IMR-90 (cell line): ENCODE measurements around the gene LMBR1L. TPM values are rescaled to one million over a fixed set of nuclear protein-coding genes. Genes with fewer than 3 reads are reported as not detected.

Source experiments
- ATAC-seq: fragments of 200-7000 bp; cut with Tn5 transposase; 2 replicates; pipeline ENCODE4 v1.9.1; 2020; ENCODE audit warnings: low read depth, mild to moderate bottlenecking, moderate library complexity
- BruUV-seq: library from RNA; stranded (reverse); fragments of 400-500 nt; replicated peaks from 2 replicates; lab custom pipeline; 2021; lab: Mats Ljungman, UMichigan
- CTCF ChIA-PET: fragments of 300-600 bp; formaldehyde crosslinking; extraction: SDS; loops from one replicate; lab custom pipeline; 2021; ENCODE audit warnings: antibody characterized with exemption; lab: Yijun Ruan, JAX
- POLR2A ChIA-PET: fragments of 300-600 bp; sonication (Branson Sonifier 250); formaldehyde crosslinking; loops from one replicate; lab custom pipeline; 2022; ENCODE audit warnings: antibody characterized with exemption; ENCODE audit not compliant: unreplicated experiment; lab: Charles Lee
- DNase-seq: peaks from one replicate; pipeline ENCODE4 v3.0.0; 2013
- H2AFZ ChIP-seq: replicated peaks from 2 replicates; pipeline ENCODE3; 2013; ENCODE audit warnings: low read length, mild to moderate bottlenecking; ENCODE audit not compliant: poor library complexity
- H2AK5ac ChIP-seq: 2 replicates; pipeline ENCODE4 v1.6.1; 2013; ENCODE audit warnings: low read depth, low read length, inconsistent platforms
- H2AK9ac ChIP-seq: replicated peaks from 2 replicates; pipeline ENCODE3; 2013; ENCODE audit warnings: mild to moderate bottlenecking, low read depth, low read length, moderate library complexity; ENCODE audit not compliant: poor library complexity
- H2BK120ac ChIP-seq: 2 replicates; pipeline ENCODE4 v1.6.1; 2013; ENCODE audit warnings: low read depth, low read length, inconsistent platforms
- H2BK15ac ChIP-seq: 3 replicates; pipeline ENCODE4 v1.6.1; 2013; ENCODE audit warnings: low read depth, low read length, inconsistent platforms
- H2BK20ac ChIP-seq: 2 replicates; pipeline ENCODE4 v1.6.1; 2013; ENCODE audit warnings: low read depth, mild to moderate bottlenecking, inconsistent platforms, low read length, moderate library complexity
- H2BK5ac ChIP-seq: 2 replicates; pipeline ENCODE4 v1.6.1; 2013; ENCODE audit warnings: mild to moderate bottlenecking, low read depth, low read length, inconsistent platforms; ENCODE audit not compliant: poor library complexity, severe bottlenecking
- H3K14ac ChIP-seq: replicated peaks from 2 replicates; pipeline ENCODE4 v1.6.1; 2013; ENCODE audit warnings: low read depth, low read length, inconsistent platforms
- H3K18ac ChIP-seq: 2 replicates; pipeline ENCODE4 v1.6.1; 2013; ENCODE audit warnings: low read depth, low read length, control low read depth
- H3K23ac ChIP-seq: 2 replicates; pipeline ENCODE4 v1.6.1; 2013; ENCODE audit warnings: low read depth, low read length, inconsistent platforms
- H3K27ac ChIP-seq: 2 replicates; pipeline ENCODE4 v1.5.1; 2013; ENCODE audit warnings: mild to moderate bottlenecking, control low read depth, low read length; ENCODE audit not compliant: insufficient read depth
- H3K27me3 ChIP-seq: 2 replicates; pipeline ENCODE4 v1.6.1; 2013; ENCODE audit warnings: low read length; ENCODE audit not compliant: control insufficient read depth, insufficient read depth
- H3K36me3 ChIP-seq: 2 replicates; pipeline ENCODE4 v1.6.1; 2013; ENCODE audit warnings: low read length, mixed read lengths; ENCODE audit not compliant: control insufficient read depth, insufficient read depth
- H3K4ac ChIP-seq: 2 replicates; pipeline ENCODE4 v1.6.1; 2013; ENCODE audit warnings: low read depth, low read length, inconsistent platforms
- H3K4me1 ChIP-seq: 2 replicates; pipeline ENCODE4 v1.6.1; 2013; ENCODE audit warnings: low read length, mixed read lengths; ENCODE audit not compliant: control insufficient read depth, insufficient read depth
- H3K4me2 ChIP-seq: 2 replicates; pipeline ENCODE4 v1.6.1; 2013; ENCODE audit warnings: low read depth, mild to moderate bottlenecking, control low read depth, low read length, moderate library complexity
- H3K4me3 ChIP-seq: 2 replicates; pipeline ENCODE4 v1.5.1; 2013; ENCODE audit warnings: low read depth, mild to moderate bottlenecking, control low read depth, low read length, moderate library complexity; ENCODE audit not compliant: insufficient read depth
- H3K56ac ChIP-seq: 2 replicates; pipeline ENCODE4 v1.6.1; 2013; ENCODE audit warnings: low read length, inconsistent platforms; ENCODE audit not compliant: insufficient read depth; ENCODE audit errors: extremely low read depth
- H3K79me1 ChIP-seq, 2 experiments: 2 replicates each; pipeline ENCODE4 v1.6.1; 2013; ENCODE audit warnings: low read length in 2 of 2, inconsistent platforms in 1 of 2, low read depth in 1 of 2
- H3K9ac ChIP-seq: 2 replicates; pipeline ENCODE4 v1.6.1; 2013; ENCODE audit warnings: low read depth, low read length, control low read depth
- H3K9me1 ChIP-seq: 2 replicates; pipeline ENCODE4 v1.6.1; 2013; ENCODE audit warnings: low read length, inconsistent platforms; ENCODE audit not compliant: insufficient read depth
- H3K9me3 ChIP-seq: 2 replicates; pipeline ENCODE4 v1.6.1; 2013; ENCODE audit warnings: low read length; ENCODE audit not compliant: control insufficient read depth, insufficient read depth
- H4K20me1 ChIP-seq: 2 replicates; pipeline ENCODE4 v1.6.1; 2013; ENCODE audit warnings: low read length, inconsistent platforms; ENCODE audit not compliant: insufficient read depth
- H4K5ac ChIP-seq: 2 replicates; pipeline ENCODE4 v1.6.1; 2013; ENCODE audit warnings: mild to moderate bottlenecking, low read depth, low read length, control low read depth
- H4K8ac ChIP-seq, 2 experiments: 2 replicates each; pipeline ENCODE4 v1.6.1; 2013; ENCODE audit warnings: low read depth in 2 of 2, low read length in 2 of 2, control low read depth in 1 of 2, inconsistent platforms in 1 of 2
- H4K91ac ChIP-seq: 2 replicates; pipeline ENCODE4 v1.6.1; 2013; ENCODE audit warnings: low read depth, low read length, inconsistent platforms; ENCODE audit not compliant: insufficient read depth
- FOS ChIP-seq: fragments of 150-350 bp; IDR thresholded peaks from 2 replicates; pipeline ENCODE4 v1.6.1; 2016; ENCODE audit warnings: low read depth, low read length
- MAZ ChIP-seq: IDR thresholded peaks from 2 replicates; pipeline ENCODE4 v1.6.1; 2012; ENCODE audit warnings: low read depth, mild to moderate bottlenecking, low read length, improper control_type of control experiment, moderate library complexity, borderline replicate concordance
- POLR2A ChIP-seq: IDR thresholded peaks from 2 replicates; pipeline ENCODE4 v1.6.1; 2012; ENCODE audit warnings: mild to moderate bottlenecking, low read depth, low read length
- WGBS, 2 experiments: methylation state at CpG; one replicate each; pipeline versions ENCODE4 v1.1.5 to v1.1.7; 2013; ENCODE audit warnings: missing lambda C conversion rate in 2 of 2; ENCODE audit not compliant: insufficient read length in 1 of 2; ENCODE audit errors: extremely low coverage in 2 of 2; 5-methylcytosine and 5-hydroxymethylcytosine counted together
- dilution Hi-C: fragments of 300-500 bp; cut with HindIII; formaldehyde crosslinking; loops from one replicate; pipeline ENCODE4 v1.14.3; 2018; ENCODE audit warnings: low sequenced_read_pairs; ENCODE audit not compliant: unreplicated experiment
- in situ Hi-C: fragments of 300-500 bp; cut with MboI; formaldehyde crosslinking; loops from 3 replicates; pipeline ENCODE4 v1.14.3; 2019; ENCODE audit warnings: low sequenced_read_pairs, inconsistent platforms, mixed read lengths
- intact Hi-C: fragments of 100-400 bp; cut with micrococcal nuclease; formaldehyde crosslinking; loops from 2 replicates; pipeline ENCODE4 v1.10.0; 2022
- polyA plus RNA-seq, 3 experiments: library from polyadenylated mRNA; depleted of rRNA; stranded (reverse); fragments of >200 nt; gene quantifications; 2 replicates each; pipeline ENCODE4 v1.2.3, GENCODE V29; 2012; ENCODE audit warnings: low replicate concordance in 1 of 3
- total RNA-seq: library from RNA; depleted of rRNA; stranded (reverse); fragments of >200 nt; gene quantifications from 2 replicates; pipeline ENCODE4 v1.2.3, GENCODE V29; 2012

Gene LMBR1L
- total and polyA plus RNA-seq, 2 of the 4 experiments (the other 2 are of a cell fraction): 33.0 to 44.6 TPM

GRCh38 chr12:49088932-49089330 lies 21.7 kb downstream of the LMBR1L start:
- dilution Hi-C loops: no loop called here
- in situ Hi-C loops: no loop called here
- intact Hi-C loops: loop anchor here (1.0 to 10.0 kb wide), 4 partner anchors 24 to 146 kb away; partner anchors contain the start of gene TUBA1A
- H3K27ac ChIP-seq: no peak overlapping the region
- no peak overlapping the region for H2BK5ac ChIP-seq
- no peak overlapping the region for H3K18ac ChIP-seq
- H3K79me1 ChIP-seq: 0 out of 4 replicates have a peak, but pooled peaks cover 0 to 3% of the 10 kb centered on the region in 2 experiments
- ChIA-PET POLR2A (no interaction called here), CTCF (interaction anchor here (0.7 to 3.7 kb wide), 12 partner anchors 9 to 155 kb away, joined by 3 to 16 read pairs (median 4); partner anchors contain the start of gene RHEBL1)
- no peak overlapping the region for H3K56ac ChIP-seq
- H4K5ac ChIP-seq: no peak overlapping the region
- H3K23ac ChIP-seq: 0 out of 2 replicates have a peak overlapping the region, but pooled peaks have one; percentile 45
- WGBS, 2 experiments: no CpG with 5 or more reads among the region's 6 CpGs
- no TSS peak for BruUV-seq
- peaks cover 2% of the 10 kb centered on the region; the same call in 1 of the 2 replicates for H3K9me1 ChIP-seq
- peak overlapping the region; percentile 92 for H2AFZ ChIP-seq
- H3K4ac ChIP-seq: no peak overlapping the region
- no peaks in the 10 kb centered on the region; the same call in 1 of the 2 replicates for H4K20me1 ChIP-seq
- DNase-seq (no peak), ATAC-seq (no peak)
- H2BK120ac ChIP-seq: no peak overlapping the region
- peaks cover 9% of the 10 kb centered on the region for H3K4me1 ChIP-seq
- H3K27me3 ChIP-seq: peaks cover 20% of the 10 kb centered on the region; the same call in 1 of the 2 replicates
- H2AK5ac ChIP-seq: no peak overlapping the region; the same call in 1 of the 2 replicates
- H3K4me3 ChIP-seq: no peak overlapping the region
- H2BK20ac ChIP-seq: no peak overlapping the region; the same call in 1 of the 2 replicates
- no peak overlapping the region for H3K9ac ChIP-seq
- H2AK9ac ChIP-seq: no peak overlapping the region
- no peak overlapping the region for H3K4me2 ChIP-seq
- H2BK15ac ChIP-seq: no peak overlapping the region
- H3K36me3 ChIP-seq: no peaks in the 10 kb centered on the region
- TF ChIP-seq MAZ (no peak), FOS (no peak), POLR2A (no peak)
- H4K8ac ChIP-seq: no peak overlapping the region
- H4K91ac ChIP-seq: no peak overlapping the region
- no peaks in the 10 kb centered on the region for H3K9me3 ChIP-seq
- no peak overlapping the region for H3K14ac ChIP-seq
